Stomach (tissue), 4 donors: Measurements from ENCODE around the gene VCL.

Experiments used
- CTCF ChIP-seq, 7 experiments: fragments of 450-650 bp in 4 of 7; fragments of 200-600 bp in 3 of 7; sonication (generic) in 3 of 7; IDR thresholded peaks; one replicate each; pipeline ENCODE4 v1.5.1; 2016 to 2019; ENCODE audit warnings: antibody characterized with exemption in 7 of 7, control low read depth in 2 of 7, mild to moderate bottlenecking in 1 of 7
- EP300 ChIP-seq: sonication (generic); formaldehyde crosslinking; IDR thresholded peaks from one replicate; pipeline ENCODE4 v1.6.1; 2017; ENCODE audit warnings: antibody characterized with exemption
- POLR2A ChIP-seq, 4 donors: fragments of 450-650 bp; IDR thresholded peaks; one replicate each; pipeline ENCODE4 v1.6.1; 2016; ENCODE audit warnings: antibody characterized with exemption in 4 of 4, control low read depth in 2 of 4, mild to moderate bottlenecking in 1 of 4, moderate library complexity in 1 of 4
- POLR2AphosphoS5 ChIP-seq, 3 donors: sonication (generic); formaldehyde crosslinking; IDR thresholded peaks; one replicate each; pipeline ENCODE4 v1.6.1; 2016; ENCODE audit warnings: antibody characterized with exemption in 3 of 3

- no peak for TF ChIP-seq POLR2AphosphoS5 (IDR thresholded peaks at IDR 0.05)
- TF ChIP-seq CTCF (IDR thresholded peaks at IDR 0.05) = no peak
- no peak for TF ChIP-seq POLR2A (IDR thresholded peaks at IDR 0.05)
- TF ChIP-seq EP300 = no peak
Observed at GRCh38 chr10:74049955-74050354, 52.0 kb downstream of the VCL start.
